HepG2 (cell line): ENCODE data around the gene PLEKHD1. TPM values are rescaled to one million over a fixed set of nuclear protein-coding genes. Genes with fewer than 3 reads are reported as not detected.

Experiments
- ATAC-seq: fragments of 200-7000 bp; cut with Tn5 transposase; 3 replicates; pipeline ENCODE4 v1.9.1; 2020; ENCODE audit warnings: mild to moderate bottlenecking, moderate library complexity
- BruUV-seq: library from RNA; stranded (reverse); fragments of 400-500 nt; replicated peaks from 2 replicates; lab custom pipeline; 2021; lab: Mats Ljungman, UMichigan
- CTCF ChIA-PET: fragments of 300-600 bp; formaldehyde crosslinking; extraction: SDS; loops from one replicate; lab custom pipeline; 2021; ENCODE audit warnings: low total read pairs, inconsistent platforms, low intra/inter-chr PET ratio; lab: Yijun Ruan, JAX
- POLR2A ChIA-PET: fragments of 350-600 bp; sonication (Branson Sonifier 250); formaldehyde crosslinking; loops from one replicate; lab custom pipeline; 2020; ENCODE audit warnings: antibody characterized with exemption, inconsistent platforms; lab: Yijun Ruan, JAX
- DNase-seq: peaks from one replicate; pipeline ENCODE4 v3.0.0-alpha.2; 2015; ENCODE audit warnings: low spot score
- FAIRE-seq: peaks from 3 replicates; lab custom pipeline; 2011; peaks lifted over from hg19 to GRCh38; lab: Jason Lieb, UNC
- H2AFZ ChIP-seq: one replicate; pipeline ENCODE4 v1.6.1; 2011; ENCODE audit warnings: low read length, inconsistent platforms
- H3K27ac ChIP-seq: fragments of 300-600 bp; 3 replicates; pipeline ENCODE4 v1.8.0; 2011; ENCODE audit warnings: mixed run types, mild to moderate bottlenecking, mixed read lengths, low read length, inconsistent platforms; ENCODE audit not compliant: insufficient read depth; ENCODE audit errors: extremely low read length
- H3K27me3 ChIP-seq, 2 experiments: fragments of 200-600 bp in 1 of 2; 2 replicates in 1 of 2; 3 replicates in 1 of 2; pipeline versions ENCODE4 v1.6.0 to v1.8.0; 2011; ENCODE audit warnings: low read length in 2 of 2, mild to moderate bottlenecking in 2 of 2, moderate library complexity in 2 of 2, inconsistent platforms in 1 of 2; ENCODE audit not compliant: insufficient read depth in 2 of 2, control insufficient read depth in 1 of 2
- H3K36me3 ChIP-seq, 2 experiments: fragments of 200-600 bp in 1 of 2; replicated peaks in 1 of 2; 2 replicates in 1 of 2; 3 replicates in 1 of 2; pipeline versions ENCODE4 v1.5.1 to v1.8.0; 2011; ENCODE audit warnings: low read length in 2 of 2, inconsistent platforms in 1 of 2; ENCODE audit not compliant: insufficient read depth in 2 of 2, control insufficient read depth in 1 of 2
- H3K4me1 ChIP-seq: 2 replicates; pipeline ENCODE4 v1.5.1; 2012; ENCODE audit warnings: low read length, inconsistent platforms; ENCODE audit not compliant: insufficient read depth
- H3K4me2 ChIP-seq: 2 replicates; pipeline ENCODE4 v1.6.0; 2011; ENCODE audit warnings: low read depth, low read length, inconsistent platforms
- H3K4me3 ChIP-seq, 3 experiments: fragments of 200-600 bp in 1 of 3; sonication (generic), shearing (Covaris generic) in 1 of 3; replicated peaks in 1 of 3; 2 replicates each; pipeline ENCODE4 v1.5.1; 2011 to 2016; ENCODE audit warnings: low read length in 3 of 3, inconsistent platforms in 2 of 3, low read depth in 2 of 3, mild to moderate bottlenecking in 2 of 3, control low read depth in 1 of 3, mixed read lengths in 1 of 3; ENCODE audit not compliant: insufficient read depth in 1 of 3
- H3K79me2 ChIP-seq: one replicate; pipeline ENCODE4 v1.6.1; 2011; ENCODE audit warnings: low read length, inconsistent platforms; ENCODE audit not compliant: insufficient read depth
- H3K9ac ChIP-seq: 2 replicates; pipeline ENCODE4 v1.6.0; 2011; ENCODE audit warnings: mild to moderate bottlenecking, low read depth, low read length, inconsistent platforms; ENCODE audit not compliant: insufficient read depth
- H3K9me3 ChIP-seq: 2 replicates; pipeline ENCODE4 v1.5.1; 2012; ENCODE audit warnings: mild to moderate bottlenecking, low read length
- H4K20me1 ChIP-seq: 2 replicates; pipeline ENCODE4 v1.6.0; 2011; ENCODE audit warnings: inconsistent platforms, mild to moderate bottlenecking, low read length, moderate library complexity; ENCODE audit not compliant: insufficient read depth
- ARID2 ChIP-seq: sonication (generic); formaldehyde crosslinking; IDR thresholded peaks from 2 replicates; pipeline ENCODE4 v1.8.1; 2022; ENCODE audit warnings: mild to moderate bottlenecking, missing genetic modification reagents, borderline replicate concordance
- CREB3 ChIP-seq: sonication (generic); formaldehyde crosslinking; IDR thresholded peaks from 2 replicates; pipeline ENCODE4 v1.5.0; 2020; ENCODE audit warnings: missing genetic modification reagents
- GTF3A ChIP-seq: sonication (generic); formaldehyde crosslinking; conservative IDR thresholded peaks from 2 replicates; pipeline ENCODE4 v1.4.0; 2020; ENCODE audit warnings: mild to moderate bottlenecking, missing genetic modification reagents
- HMG20A ChIP-seq: IDR thresholded peaks from 2 replicates; pipeline ENCODE4 v1.6.1; 2016; ENCODE audit warnings: borderline replicate concordance
- JDP2 ChIP-seq: sonication (generic); formaldehyde crosslinking; IDR thresholded peaks from 2 replicates; pipeline ENCODE4 v1.8.1; 2022; ENCODE audit warnings: missing genetic modification reagents, borderline replicate concordance
- KLF11 ChIP-seq: IDR thresholded peaks from 2 replicates; pipeline ENCODE4 v1.6.1; 2016; ENCODE audit warnings: missing compliant biosample characterization
- SOX5 ChIP-seq: IDR thresholded peaks from 2 replicates; pipeline ENCODE4 v1.6.1; 2016; ENCODE audit warnings: borderline replicate concordance
- TEAD2 ChIP-seq: sonication (generic); formaldehyde crosslinking; IDR thresholded peaks from 2 replicates; pipeline ENCODE4 v1.9.0; 2021; ENCODE audit warnings: missing genetic modification reagents
- TFAP4 ChIP-seq: sonication (generic); IDR thresholded peaks from 2 replicates; pipeline ENCODE4 v1.6.1; 2016; ENCODE audit warnings: low read depth, borderline replicate concordance
- USF2 ChIP-seq, 2 experiments: sonication (generic) in 1 of 2; formaldehyde crosslinking in 1 of 2; IDR thresholded peaks; 2 replicates each; pipeline versions ENCODE4 v1.5.1 to v1.6.1; 2011 to 2020; ENCODE audit warnings: borderline replicate concordance in 1 of 2, low read depth in 1 of 2, low read length in 1 of 2, mild to moderate bottlenecking in 1 of 2, missing genetic modification reagents in 1 of 2, moderate library complexity in 1 of 2
- ZMYM2 ChIP-seq: sonication (generic); formaldehyde crosslinking; IDR thresholded peaks from 2 replicates; pipeline ENCODE4 v1.8.0; 2022; ENCODE audit warnings: mild to moderate bottlenecking, missing genetic modification reagents
- ZNF143 ChIP-seq: sonication (generic); formaldehyde crosslinking; IDR thresholded peaks from 2 replicates; pipeline ENCODE4 v1.4.0; 2020; ENCODE audit warnings: missing genetic modification reagents
- ZNF224 ChIP-seq: sonication (generic); formaldehyde crosslinking; IDR thresholded peaks from 2 replicates; pipeline ENCODE4 v1.5.0; 2020; ENCODE audit warnings: mild to moderate bottlenecking, missing genetic modification reagents
- ZNF570 ChIP-seq: sonication (generic); formaldehyde crosslinking; IDR thresholded peaks from 2 replicates; pipeline ENCODE4 v1.4.0; 2020; ENCODE audit warnings: mild to moderate bottlenecking, missing genetic modification reagents, borderline replicate concordance
- ZNF589 ChIP-seq: sonication (generic); formaldehyde crosslinking; conservative IDR thresholded peaks from 2 replicates; pipeline ENCODE4 v1.8.0; 2022; ENCODE audit warnings: mild to moderate bottlenecking, moderate library complexity, missing genetic modification reagents
- ZNF619 ChIP-seq: sonication (generic); formaldehyde crosslinking; IDR thresholded peaks from 2 replicates; pipeline ENCODE4 v1.4.0; 2020; ENCODE audit warnings: mild to moderate bottlenecking, missing genetic modification reagents
- ZNF7 ChIP-seq: IDR thresholded peaks from 2 replicates; pipeline ENCODE4 v1.6.1; 2016; ENCODE audit warnings: missing biosample characterization, missing genetic modification reagents
- ZNF720 ChIP-seq: sonication (generic); formaldehyde crosslinking; IDR thresholded peaks from 2 replicates; pipeline ENCODE4 v1.4.0; 2020; ENCODE audit warnings: missing genetic modification reagents
- WGBS: methylation state at CpG from one replicate; pipeline ENCODE4 v1.1.6; 2017; ENCODE audit warnings: low lambda C conversion rate; 5-methylcytosine and 5-hydroxymethylcytosine counted together
- in situ Hi-C: cut with HindIII; loops from 2 replicates; pipeline ENCODE4 v1.10.0; 2017; ENCODE audit warnings: low pct_unique_long_range_greater_than_20kb; ENCODE audit not compliant: extremely low pct_ligation_motif_present
- intact Hi-C: fragments of 100-400 bp; cut with micrococcal nuclease; formaldehyde crosslinking; loops from one replicate; pipeline ENCODE4 v1.10.0; 2022; ENCODE audit not compliant: unreplicated experiment
- polyA plus RNA-seq, 8 experiments: library from polyadenylated mRNA; depleted of rRNA in 3 of 8; stranded (reverse) in 7 of 8; unstranded in 1 of 8; fragments of >200 nt; fragmentation: Illumina TruSeq in 4 of 8; extraction: Trizol in 4 of 8; gene quantifications; 2 replicates each; pipeline versions ENCODE4 v1.2.1 to v1.2.3, GENCODE V29; 2011 to 2016; ENCODE audit warnings: low read depth in 4 of 8, missing spikeins in 1 of 8, mixed read lengths in 1 of 8; ENCODE audit not compliant: insufficient read depth in 1 of 8
- total RNA-seq, 5 experiments: library from RNA; depleted of rRNA; stranded (reverse); fragments of >200 nt; fragmentation: Illumina TruSeq; extraction: Trizol; gene quantifications; 2 replicates each; pipeline ENCODE4 v1.2.3, GENCODE V29; 2016; ENCODE audit warnings: low read depth in 1 of 5

Gene PLEKHD1
- total and polyA plus RNA-seq, 2 of the 13 experiments (the other 11 are each of a cell fraction or from before 2014, with no cell fraction given) = 0.01 TPM; not detected in 1

- no TSS peak for BruUV-seq
- H4K20me1 ChIP-seq = no peaks in the 10 kb centered on the region
- peaks cover 5% of the 10 kb centered on the region for H3K4me1 ChIP-seq
- intact Hi-C loops (no loop called here), in situ Hi-C loops (no loop called here)
- no peak for TF ChIP-seq KLF11 (CRISPR knock-in tag)
- TF ChIP-seq ZNF224 (CRISPR knock-in tag) = no peak
- no peak for TF ChIP-seq ZNF143
- TF ChIP-seq TEAD2 (CRISPR knock-in tag) = no peak
- no peak for TF ChIP-seq HMG20A (CRISPR knock-in tag)
- TF ChIP-seq ZNF619 = no peak
- no peak for TF ChIP-seq ZNF589
- no peak for TF ChIP-seq ZNF7 (CRISPR knock-in tag)
- TF ChIP-seq ARID2 (CRISPR knock-in tag) = no peak
- no peak for DNase-seq
- H3K4me3 ChIP-seq = no peak overlapping the region
- H2AFZ ChIP-seq = no peak overlapping the region
- ChIA-PET POLR2A (no interaction called here), CTCF (no interaction called here)
- H3K4me2 ChIP-seq = no peak overlapping the region
- no peak for ATAC-seq
- H3K27ac ChIP-seq = no peak overlapping the region
- no peaks in the 10 kb centered on the region for H3K36me3 ChIP-seq
- 0% methylated on average over 1 of the region's 4 CpGs for WGBS
- no peak overlapping the region for H3K9ac ChIP-seq
- peaks cover 0 to 3% of the 10 kb centered on the region in 2 experiments; a peak in 3 of 5 replicates for H3K27me3 ChIP-seq
- no peaks in the 10 kb centered on the region for H3K79me2 ChIP-seq
- no peaks in the 10 kb centered on the region for H3K9me3 ChIP-seq
- no peak for FAIRE-seq
Observed at GRCh38 chr14:69500736-69501135, 16.2 kb downstream of the PLEKHD1 start.

GRCh38 chr14:69501423-69501838 lies 16.9 kb downstream of the PLEKHD1 start:
- Histone ChIP-seq H3K9ac (no peak overlapping the region), H2AFZ (no peak overlapping the region), H3K4me3 (no peak overlapping the region), H3K27me3 (peaks cover 0 to 3% of the 10 kb centered on the region in 2 experiments; a peak in 3 of 5 replicates), H3K79me2 (no peaks in the 10 kb centered on the region), H3K27ac (no peak overlapping the region), H3K4me1 (peaks cover 12% of the 10 kb centered on the region)
- ChIA-PET CTCF (no interaction called here), POLR2A (no interaction called here)
- 23% methylated on average over 4 of the region's 4 CpGs for WGBS
- no peak for ATAC-seq
- no peak for DNase-seq
- FAIRE-seq = no peak
- in situ Hi-C loops = no loop called here
- TF ChIP-seq SOX5 (no peak), ZNF570 (CRISPR knock-in tag) (no peak), ZMYM2 (no peak), CREB3 (CRISPR knock-in tag) (no peak), ZNF720 (CRISPR knock-in tag) (no peak), JDP2 (CRISPR knock-in tag) (no peak), GTF3A (no peak), TFAP4 (no peak), USF2 (IDR thresholded peaks at IDR 0.05; ENCODE audit: low read depth, low read length) (no peak), USF2 (CRISPR knock-in tag; IDR thresholded peaks at IDR 0.05; ENCODE audit: borderline replicate concordance) (no peak)
- TF ChIP-seq, all 625 proteins: peak for 0
- intact Hi-C loops = no loop called here
- Histone ChIP-seq H3K36me3 (no peaks in the 10 kb centered on the region), H4K20me1 (no peaks in the 10 kb centered on the region), H3K4me2 (no peak overlapping the region), H3K9me3 (no peaks in the 10 kb centered on the region)
- no TSS peak for BruUV-seq
